NOMO-1 (cell line): Measurements from ENCODE around the gene TRAF4.
"Not testable (repeated sequence)": the region's sequence is repeated elsewhere in the genome, so short reads cannot be mapped to it uniquely, and the experiment has no call there.

Experiments
- DNase-seq, 2 experiments: peaks; one replicate each; lab custom pipeline; 2025; ENCODE audit not compliant: unreplicated experiment in 2 of 2; lab: John Stamatoyannopoulos, UW

The TRAF4 gene

DNA sequence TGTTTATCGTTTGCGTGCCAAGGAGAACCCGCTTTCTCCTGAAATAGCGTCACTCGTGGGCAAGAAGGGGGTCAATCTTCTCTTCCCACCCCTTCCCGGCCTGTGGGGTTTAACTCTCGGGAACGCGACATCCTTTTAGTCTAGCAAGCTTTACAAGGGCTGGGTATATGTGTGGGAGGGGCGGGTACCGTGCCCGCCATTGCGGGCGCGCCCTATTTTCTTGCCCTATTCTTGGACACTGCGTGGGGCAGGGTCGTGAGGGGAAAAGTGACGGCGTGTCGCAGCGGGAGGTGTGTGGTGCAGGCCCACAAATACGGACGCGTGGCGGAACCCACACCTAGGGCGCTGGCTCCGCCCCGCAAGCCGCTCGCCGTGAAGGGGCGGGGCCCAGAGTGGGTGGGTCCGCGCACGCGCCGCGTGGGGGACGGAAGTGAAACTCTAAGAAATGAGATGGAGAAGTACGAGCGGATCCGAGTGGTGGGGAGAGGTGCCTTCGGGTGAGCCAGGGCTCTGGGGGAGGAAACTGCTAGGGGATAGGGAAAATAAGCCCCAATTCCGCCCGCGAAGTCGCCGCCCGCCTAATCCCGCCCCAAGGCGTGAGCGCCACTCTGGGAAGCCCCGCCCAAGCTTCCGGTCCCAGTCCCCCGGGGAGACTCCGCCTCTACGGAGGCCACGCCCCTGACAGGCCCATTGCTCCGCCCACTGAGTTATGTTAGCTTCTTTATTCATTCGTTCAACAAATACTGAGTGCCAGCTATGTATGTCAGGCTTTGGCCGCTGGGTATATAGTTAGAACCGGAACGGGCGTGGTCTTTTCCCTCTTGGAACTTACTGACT lies 15.2 kb upstream of the TRAF4 start, which contains the start of gene NEK8:
TSS of gene NEK8 (plus strand) at position 425 of the 837 bp plus-strand sequence. CDS start at position 451, 26 bp downstream.
- peak; percentile 97 to 100 for DNase-seq

DNA sequence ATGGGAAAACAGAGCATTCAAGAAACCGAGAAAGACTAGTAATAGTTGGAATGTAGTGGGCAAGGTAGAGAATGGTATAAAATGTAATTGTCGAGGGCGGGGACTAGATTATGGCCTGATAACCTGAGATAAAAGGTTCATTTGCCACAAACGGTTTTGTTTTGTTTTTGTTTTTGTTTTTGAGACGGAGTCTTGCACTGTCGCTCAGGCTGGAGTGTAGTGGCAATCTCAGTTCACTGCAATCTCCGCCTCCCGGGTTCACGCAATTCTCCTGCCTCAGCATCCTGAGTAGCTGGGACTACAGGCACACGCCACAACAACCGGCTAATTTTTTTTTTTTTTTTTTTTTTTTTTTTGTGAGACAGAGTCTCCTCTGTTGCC lies 13.9 kb upstream of the TRAF4 start:
- DNase-seq = no peak

- no peak for DNase-seq
Measured at GRCh38 chr17:28733346-28733745, 10.5 kb upstream of the TRAF4 start.

DNA sequence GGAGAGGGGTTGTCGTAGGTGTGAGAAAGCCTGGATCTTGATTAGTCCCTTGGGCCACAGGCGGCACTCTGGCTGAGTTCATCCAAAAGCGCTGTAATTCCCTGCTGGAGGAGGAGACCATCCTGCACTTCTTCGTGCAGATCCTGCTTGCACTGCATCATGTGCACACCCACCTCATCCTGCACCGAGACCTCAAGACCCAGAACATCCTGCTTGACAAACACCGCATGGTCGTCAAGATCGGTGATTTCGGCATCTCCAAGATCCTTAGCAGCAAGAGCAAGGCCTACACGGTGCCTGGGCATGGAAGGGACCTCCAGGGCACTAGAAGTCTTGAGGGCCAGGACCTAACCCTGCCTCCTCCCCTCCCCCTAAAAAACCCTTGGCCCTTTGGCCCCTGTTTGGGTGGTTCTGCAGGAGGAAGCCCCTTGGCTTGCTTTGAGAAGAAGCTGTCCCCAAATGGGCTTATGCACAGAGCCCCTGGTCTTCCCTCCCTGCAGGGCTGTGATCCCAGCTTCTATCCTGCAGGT lies 9.0 kb upstream of the TRAF4 start:
- DNase-seq = no peak

GRCh38 chr17:28735242-28735722 lies 8.5 kb upstream of the TRAF4 start:
- no peak for DNase-seq

DNA sequence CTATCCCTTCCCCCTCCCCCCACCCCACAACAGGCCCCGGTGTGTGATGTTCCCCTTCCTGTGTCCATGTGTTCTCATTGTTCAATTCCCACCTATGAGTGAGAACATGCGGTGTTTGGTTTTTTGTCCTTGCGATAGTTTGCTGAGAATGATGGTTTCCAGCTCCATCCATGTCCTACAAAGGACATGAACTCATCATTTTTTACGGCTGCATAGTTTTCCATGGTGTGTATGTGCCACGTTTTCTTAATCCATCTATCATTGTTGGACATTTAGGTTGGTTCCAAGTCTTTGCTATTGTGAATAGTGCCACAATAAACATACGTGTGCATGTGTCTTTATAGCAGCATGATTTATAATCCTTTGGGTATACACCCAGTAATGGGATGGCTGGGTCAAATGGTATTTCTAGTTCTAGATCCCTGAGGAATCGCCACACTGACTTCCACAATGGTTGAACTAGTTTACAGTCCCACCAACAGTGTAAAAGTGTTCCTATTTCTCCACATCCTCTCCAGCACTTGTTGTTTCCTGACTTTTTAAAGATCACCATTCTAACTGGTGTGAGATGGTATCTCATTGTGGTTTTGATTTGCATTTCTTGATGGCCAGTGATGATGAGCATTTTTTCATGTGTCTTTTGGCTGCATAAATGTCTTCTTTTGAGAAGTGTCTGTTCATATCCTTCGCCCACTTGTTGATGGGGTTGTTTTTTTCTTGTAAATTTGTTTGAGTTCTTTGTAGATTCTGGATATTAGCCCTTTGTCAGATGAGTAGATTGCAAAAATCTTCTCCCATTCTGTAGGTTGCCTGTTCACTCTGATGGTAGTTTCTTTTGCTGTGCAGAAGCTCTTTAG lies 7.7 kb upstream of the TRAF4 start:
- DNase-seq = not testable (repeated sequence)

GRCh38 chr17:28737316-28737715 lies 6.5 kb upstream of the TRAF4 start:
- no peak for DNase-seq

- DNase-seq = no peak
Measured at GRCh38 chr17:28737770-28738679, 5.8 kb upstream of the TRAF4 start.

DNA sequence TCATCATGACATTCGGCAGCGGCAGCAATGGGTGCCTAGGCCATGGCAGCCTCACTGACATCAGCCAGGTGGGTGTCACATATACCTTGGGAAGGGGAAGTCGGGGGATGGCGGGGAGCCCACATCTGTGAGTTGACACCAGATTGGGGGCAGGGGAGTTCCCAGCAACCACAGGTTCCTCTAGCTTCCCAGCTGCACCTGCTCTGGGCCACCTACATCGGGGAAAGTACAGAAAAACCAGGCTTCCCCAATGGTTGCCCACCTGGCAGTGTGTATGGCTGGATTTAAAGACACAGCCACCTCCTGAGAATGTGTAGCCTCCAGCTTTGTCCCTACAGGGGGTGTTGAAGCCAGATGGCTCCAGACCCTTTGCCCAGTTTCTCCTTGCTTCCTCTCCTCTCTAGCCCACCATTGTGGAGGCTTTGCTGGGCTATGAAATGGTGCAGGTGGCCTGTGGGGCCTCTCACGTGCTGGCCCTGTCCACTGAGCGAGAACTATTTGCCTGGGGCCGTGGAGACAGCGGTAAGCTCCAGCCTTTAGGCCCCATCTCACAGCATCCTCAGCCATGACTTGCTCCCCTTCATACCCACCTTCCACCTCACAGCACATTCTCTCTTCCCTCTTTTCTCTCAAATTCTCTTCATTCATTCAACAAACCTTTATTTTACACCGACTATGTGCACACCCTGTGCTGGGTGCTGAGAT lies 5.0 kb upstream of the TRAF4 start:
- no peak for DNase-seq

DNA sequence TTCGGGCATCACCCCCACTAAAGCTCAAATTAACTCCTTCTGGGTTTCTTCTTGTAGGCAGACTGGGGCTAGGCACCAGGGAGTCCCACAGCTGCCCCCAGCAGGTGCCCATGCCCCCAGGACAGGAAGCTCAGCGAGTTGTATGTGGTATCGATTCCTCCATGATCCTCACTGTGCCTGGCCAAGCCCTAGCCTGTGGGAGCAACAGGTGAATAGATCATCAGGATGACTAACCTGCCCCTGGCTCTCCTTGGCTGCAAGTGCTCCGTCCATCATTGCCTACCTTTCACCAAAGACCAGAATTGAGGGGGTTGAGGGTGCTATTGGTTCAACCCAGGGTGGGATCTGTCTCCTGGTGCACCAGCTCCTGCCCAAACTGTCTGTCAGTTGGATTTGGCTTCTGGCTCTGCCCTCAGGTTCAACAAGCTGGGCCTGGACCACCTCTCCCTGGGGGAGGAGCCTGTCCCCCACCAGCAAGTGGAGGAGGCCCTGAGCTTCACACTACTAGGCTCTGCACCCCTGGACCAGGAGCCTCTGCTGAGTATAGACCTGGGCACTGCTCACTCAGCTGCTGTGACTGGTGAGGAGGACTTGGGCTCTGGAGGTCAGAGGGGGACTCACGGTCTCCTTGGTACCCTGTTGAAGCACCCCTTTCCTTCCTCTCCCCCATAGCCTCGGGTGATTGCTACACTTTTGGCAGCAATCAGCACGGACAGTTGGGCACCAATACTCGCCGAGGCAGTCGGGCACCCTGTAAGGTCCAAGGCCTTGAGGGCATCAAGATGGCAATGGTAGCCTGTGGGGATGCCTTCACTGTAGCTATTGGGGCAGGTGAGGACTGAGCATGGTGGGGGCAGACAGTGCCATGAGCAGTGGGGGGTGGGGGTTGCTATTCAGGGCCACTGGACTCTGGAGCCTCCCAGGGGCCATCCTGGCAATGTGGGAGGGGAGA lies 3.1 kb upstream of the TRAF4 start:
- no peak for DNase-seq

DNA sequence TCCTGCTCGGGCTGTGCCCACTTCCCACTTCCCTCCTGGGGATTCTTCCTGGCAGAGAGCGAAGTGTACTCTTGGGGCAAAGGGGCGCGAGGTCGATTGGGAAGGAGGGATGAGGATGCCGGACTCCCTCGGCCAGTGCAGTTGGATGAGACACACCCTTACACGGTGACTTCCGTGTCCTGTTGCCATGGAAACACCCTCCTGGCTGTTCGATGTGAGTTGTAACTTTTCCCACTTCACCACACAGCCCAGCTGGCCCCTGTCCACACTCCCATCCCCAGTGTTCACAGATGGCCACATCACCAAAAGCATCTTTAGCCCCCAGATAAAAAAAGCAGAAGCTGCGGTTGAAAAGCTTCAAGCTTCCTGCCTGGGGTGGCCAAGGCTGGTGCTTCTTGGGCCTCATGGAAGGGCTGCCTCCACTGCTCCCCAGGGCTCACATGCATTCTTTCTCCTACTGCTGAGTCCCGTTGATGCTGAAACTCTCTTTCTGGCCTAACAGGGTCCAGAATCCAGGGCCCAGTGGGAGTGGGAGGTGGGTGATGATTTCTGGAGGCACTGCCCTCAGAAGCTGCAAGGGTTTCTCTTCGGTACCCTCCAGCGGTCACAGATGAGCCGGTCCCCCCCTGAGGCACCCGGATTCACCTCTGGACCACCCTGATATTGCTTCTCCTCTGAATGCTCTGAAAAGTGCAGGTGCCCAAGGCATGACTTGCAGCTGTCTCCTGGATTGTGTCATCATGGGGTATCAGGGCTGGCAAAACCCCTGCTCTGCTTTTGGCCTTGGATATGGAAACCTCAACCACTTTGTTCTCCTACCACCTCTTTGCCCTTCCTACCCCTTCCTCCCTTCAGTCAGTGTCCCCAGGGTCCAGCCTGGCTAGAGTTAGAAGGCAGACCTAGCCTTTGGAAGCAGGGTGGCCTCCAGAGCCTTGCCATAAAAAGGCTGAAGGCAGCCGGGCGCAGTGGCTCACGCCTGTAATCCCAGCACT lies 2.2 kb upstream of the TRAF4 start:
- DNase-seq = peak; percentile 73 to 75

GRCh38 chr17:28744104-28744971 lies 527 bp downstream of the TRAF4 start:
- no peak for DNase-seq

GRCh38 chr17:28744972-28745785 lies 1.4 kb downstream of the TRAF4 start:
- DNase-seq = no peak

DNA sequence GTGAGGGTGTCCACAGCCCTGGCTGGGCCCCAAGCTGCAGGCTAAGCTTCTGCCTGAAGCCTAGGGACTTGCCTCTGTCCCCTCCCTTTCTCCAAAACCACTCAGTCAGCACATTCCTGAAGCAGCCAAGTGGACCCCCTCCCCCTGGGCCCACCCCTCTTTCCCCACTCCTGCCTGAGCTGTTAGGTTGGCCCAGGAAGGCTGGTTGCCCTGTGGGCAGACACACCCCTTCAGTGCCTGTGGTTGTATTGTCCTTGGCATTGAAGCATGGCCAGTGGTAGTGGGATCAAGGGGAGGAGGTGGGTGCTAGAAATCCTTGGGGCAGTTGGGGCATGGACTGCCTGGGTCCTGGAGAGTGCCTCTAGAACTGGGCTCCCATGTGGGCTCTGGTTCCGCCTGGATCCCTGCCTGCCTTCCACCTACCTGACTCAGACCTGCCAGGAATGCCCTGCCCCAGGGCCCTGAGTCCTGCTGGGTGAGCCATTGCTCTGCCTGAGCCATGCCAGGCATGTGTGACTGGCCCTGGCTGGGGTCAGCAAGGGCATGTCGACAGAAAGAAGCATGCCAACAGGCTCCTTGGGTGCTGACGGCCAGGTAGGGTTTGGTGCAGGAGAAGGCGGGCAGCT lies 2.1 kb downstream of the TRAF4 start:
- no peak for DNase-seq

DNA sequence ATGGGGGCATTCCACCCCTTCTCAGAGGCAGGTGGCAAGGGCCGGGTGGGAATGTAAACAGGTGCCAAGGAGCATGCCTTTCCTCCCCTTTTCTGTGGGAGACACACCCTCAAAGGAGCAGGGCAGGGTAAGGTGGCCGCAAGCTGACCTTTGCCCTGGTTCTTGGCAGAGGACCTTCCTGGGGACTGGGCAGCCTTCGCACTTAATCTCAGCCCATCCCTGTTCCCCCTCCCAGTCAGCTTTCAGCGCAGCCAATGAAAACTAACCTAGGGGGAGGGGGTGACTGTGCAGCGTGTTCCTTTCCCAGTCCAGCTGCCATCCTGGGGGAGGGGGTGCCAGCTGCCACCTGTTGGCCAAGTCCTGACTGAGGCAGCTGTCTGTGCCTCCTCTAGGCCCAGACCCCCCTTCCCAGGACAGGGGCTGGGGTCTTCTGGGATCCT lies 2.8 kb downstream of the TRAF4 start:
- DNase-seq = no peak
